Measurements from ENCODE around the gene ADCK2. TPM values are rescaled to one million over a fixed set of nuclear protein-coding genes. Genes with fewer than 3 reads are reported as not detected.

Gene ADCK2
- total and polyA plus RNA-seq, 10 of the 15 experiments (the other 5 are each of a cell fraction or from before 2014, with no cell fraction given), result 0.52 to 19.4 (median 13.1) TPM

DNA sequence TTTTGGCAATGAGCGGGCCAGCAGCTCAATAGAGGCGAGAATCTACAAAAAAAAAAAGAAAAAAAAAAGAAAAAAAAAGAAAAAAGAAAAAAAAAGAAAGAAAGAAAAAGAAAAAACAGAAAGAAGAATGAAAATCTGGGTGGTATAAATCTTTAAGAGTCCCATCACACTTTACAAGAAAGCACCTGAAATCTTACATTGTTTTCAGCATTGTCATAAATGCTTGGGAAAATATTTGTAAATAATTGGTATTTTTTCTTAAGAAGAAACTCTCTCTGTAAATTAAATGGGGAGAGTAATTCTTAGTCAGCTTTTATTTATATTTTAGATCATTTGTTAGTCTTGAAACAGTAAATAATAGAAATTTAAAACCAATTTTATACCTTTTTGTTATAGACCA, 62.0 kb downstream of the ADCK2 start:
- BruUV-seq (replicated peaks), result no TSS peak
- Histone ChIP-seq H3K36me3 (ENCODE audit: control insufficient read depth in 2 of 2, insufficient read depth in 2 of 2, low read length in 1 of 2) (peaks cover 0 to 2% of the 10 kb centered on the region in 2 experiments; a peak in 2 of 4 replicates), H3K27me3 (replicated peaks in 1 of 2; ENCODE audit: control insufficient read depth in 2 of 2, insufficient read depth in 2 of 2, low read length in 1 of 2) (no peaks in the 10 kb centered on the region), H3K27ac (ENCODE audit: control insufficient read depth, insufficient read depth) (no peak overlapping the region), H2AFZ (ENCODE audit: control insufficient read depth, low read depth, low read length) (no peak overlapping the region), H3K4me3 (no peak overlapping the region), H3K4me2 (ENCODE audit: control insufficient read depth, insufficient read depth) (no peak overlapping the region), H4K20me1 (ENCODE audit: control insufficient read depth, insufficient read depth) (no peaks in the 10 kb centered on the region), H3K4me1 (ENCODE audit: control insufficient read depth, insufficient read depth, low read length) (no peaks in the 10 kb centered on the region), H3K9me3 (replicated peaks; ENCODE audit: control insufficient read depth, insufficient read depth, low read length) (no peaks in the 10 kb centered on the region), H3K9ac (ENCODE audit: control insufficient read depth, insufficient read depth, low read length) (no peak overlapping the region), H3K79me2 (ENCODE audit: control insufficient read depth, insufficient read depth, low read length) (no peaks in the 10 kb centered on the region)
- ChIA-PET RAD21 (ENCODE audit: unreplicated experiment) (no interaction called here), POLR2A (no interaction called here), SMC1A (ENCODE audit: uncharacterized antibody, unreplicated experiment) (no interaction called here), CTCF (interaction anchor here (0.6 kb wide), 1 partner anchor 220 kb away, joined by 3 read pairs; no protein-coding TSS in a partner anchor)
- no peak for FAIRE-seq
- ATAC-seq, result no peak
- in situ Hi-C loops (cut with MboI) (no loop called here), intact Hi-C loops (cut with micrococcal nuclease; ENCODE audit: unreplicated experiment) (no loop called here)
- whole genome bisulfite sequencing (ENCODE audit: insufficient coverage, insufficient replicate concordance, low lambda C conversion rate, missing lambda C conversion rate), result no CpG with 5 or more reads among the region's 2 CpGs
- no peak for DNase-seq (ENCODE audit: low read depth, low spot score)
- TF ChIP-seq MEF2A (IDR thresholded peaks at IDR 0.05; ENCODE audit: insufficient read depth, low read depth, low read length) (no peak), BCL11A (IDR thresholded peaks at IDR 0.05; ENCODE audit: low read depth, low read length) (no peak), SMC3 (IDR thresholded peaks at IDR 0.05; ENCODE audit: borderline replicate concordance, low read length) (no peak), CBX3 (IDR thresholded peaks at IDR 0.05; ENCODE audit: borderline replicate concordance, low read depth) (no peak), DPF2 (IDR thresholded peaks at IDR 0.05) (no peak), HDGF (IDR thresholded peaks at IDR 0.05) (no peak), CHD4 (IDR thresholded peaks at IDR 0.05) (no peak), TCF3 (IDR thresholded peaks at IDR 0.05; ENCODE audit: borderline replicate concordance, insufficient read depth, low read depth, low read length) (no peak), PAX8 (IDR thresholded peaks at IDR 0.05) (no peak), YY1 (IDR thresholded peaks at IDR 0.05; ENCODE audit: low read depth, low read length) (no peak), ZZZ3 (IDR thresholded peaks at IDR 0.05; ENCODE audit: control insufficient read depth, insufficient read length, low read depth) (no peak), SP1 (IDR thresholded peaks at IDR 0.05; ENCODE audit: low read depth, low read length) (no peak), POLR2A (IDR thresholded peaks at IDR 0.05; ENCODE audit: low read depth, low read length) (no peak), ZNF274 (IDR thresholded peaks at IDR 0.05; ENCODE audit: insufficient read depth, insufficient read length) (no peak), EGR1 (IDR thresholded peaks at IDR 0.05; ENCODE audit: borderline replicate concordance in 1 of 2, low read depth in 2 of 2, low read length in 2 of 2) (no peak), FOXM1 (IDR thresholded peaks at IDR 0.05; ENCODE audit: low read depth, low read length) (no peak)
- TF ChIP-seq, protein P1, sequence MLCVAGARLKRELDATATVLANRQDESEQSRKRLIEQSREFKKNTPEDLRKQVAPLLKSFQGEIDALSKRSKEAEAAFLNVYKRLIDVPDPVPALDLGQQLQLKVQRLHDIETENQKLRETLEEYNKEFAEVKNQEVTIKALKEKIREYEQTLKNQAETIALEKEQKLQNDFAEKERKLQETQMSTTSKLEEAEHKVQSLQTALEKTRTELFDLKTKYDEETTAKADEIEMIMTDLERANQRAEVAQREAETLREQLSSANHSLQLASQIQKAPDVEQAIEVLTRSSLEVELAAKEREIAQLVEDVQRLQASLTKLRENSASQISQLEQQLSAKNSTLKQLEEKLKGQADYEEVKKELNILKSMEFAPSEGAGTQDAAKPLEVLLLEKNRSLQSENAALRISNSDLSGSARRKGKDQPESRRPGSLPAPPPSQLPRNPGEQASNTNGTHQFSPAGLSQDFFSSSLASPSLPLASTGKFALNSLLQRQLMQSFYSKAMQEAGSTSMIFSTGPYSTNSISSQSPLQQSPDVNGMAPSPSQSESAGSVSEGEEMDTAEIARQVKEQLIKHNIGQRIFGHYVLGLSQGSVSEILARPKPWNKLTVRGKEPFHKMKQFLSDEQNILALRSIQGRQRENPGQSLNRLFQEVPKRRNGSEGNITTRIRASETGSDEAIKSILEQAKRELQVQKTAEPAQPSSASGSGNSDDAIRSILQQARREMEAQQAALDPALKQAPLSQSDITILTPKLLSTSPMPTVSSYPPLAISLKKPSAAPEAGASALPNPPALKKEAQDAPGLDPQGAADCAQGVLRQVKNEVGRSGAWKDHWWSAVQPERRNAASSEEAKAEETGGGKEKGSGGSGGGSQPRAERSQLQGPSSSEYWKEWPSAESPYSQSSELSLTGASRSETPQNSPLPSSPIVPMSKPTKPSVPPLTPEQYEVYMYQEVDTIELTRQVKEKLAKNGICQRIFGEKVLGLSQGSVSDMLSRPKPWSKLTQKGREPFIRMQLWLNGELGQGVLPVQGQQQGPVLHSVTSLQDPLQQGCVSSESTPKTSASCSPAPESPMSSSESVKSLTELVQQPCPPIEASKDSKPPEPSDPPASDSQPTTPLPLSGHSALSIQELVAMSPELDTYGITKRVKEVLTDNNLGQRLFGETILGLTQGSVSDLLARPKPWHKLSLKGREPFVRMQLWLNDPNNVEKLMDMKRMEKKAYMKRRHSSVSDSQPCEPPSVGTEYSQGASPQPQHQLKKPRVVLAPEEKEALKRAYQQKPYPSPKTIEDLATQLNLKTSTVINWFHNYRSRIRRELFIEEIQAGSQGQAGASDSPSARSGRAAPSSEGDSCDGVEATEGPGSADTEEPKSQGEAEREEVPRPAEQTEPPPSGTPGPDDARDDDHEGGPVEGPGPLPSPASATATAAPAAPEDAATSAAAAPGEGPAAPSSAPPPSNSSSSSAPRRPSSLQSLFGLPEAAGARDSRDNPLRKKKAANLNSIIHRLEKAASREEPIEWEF (IDR thresholded peaks at IDR 0.05; ENCODE audit: insufficient replicate concordance, low read depth, low read length), result no peak

Measured in GM12878 (cell line).